Esophagus muscularis mucosa (tissue), 3 donors: Measurements from ENCODE around the gene RNFT2.

Source experiments
- CTCF ChIP-seq, 3 experiments: fragments of 200-600 bp in 2 of 3; fragments of 450-650 bp in 1 of 3; sonication (generic) in 2 of 3; IDR thresholded peaks; one replicate each; pipeline ENCODE4 v1.5.1; 2017 to 2019; ENCODE audit warnings: antibody characterized with exemption in 3 of 3, mild to moderate bottlenecking in 2 of 3, moderate library complexity in 1 of 3
- POLR2AphosphoS5 ChIP-seq, 2 donors: sonication (generic); formaldehyde crosslinking; IDR thresholded peaks; one replicate each; pipeline ENCODE4 v1.6.1; 2017; ENCODE audit warnings: antibody characterized with exemption in 2 of 2

DNA sequence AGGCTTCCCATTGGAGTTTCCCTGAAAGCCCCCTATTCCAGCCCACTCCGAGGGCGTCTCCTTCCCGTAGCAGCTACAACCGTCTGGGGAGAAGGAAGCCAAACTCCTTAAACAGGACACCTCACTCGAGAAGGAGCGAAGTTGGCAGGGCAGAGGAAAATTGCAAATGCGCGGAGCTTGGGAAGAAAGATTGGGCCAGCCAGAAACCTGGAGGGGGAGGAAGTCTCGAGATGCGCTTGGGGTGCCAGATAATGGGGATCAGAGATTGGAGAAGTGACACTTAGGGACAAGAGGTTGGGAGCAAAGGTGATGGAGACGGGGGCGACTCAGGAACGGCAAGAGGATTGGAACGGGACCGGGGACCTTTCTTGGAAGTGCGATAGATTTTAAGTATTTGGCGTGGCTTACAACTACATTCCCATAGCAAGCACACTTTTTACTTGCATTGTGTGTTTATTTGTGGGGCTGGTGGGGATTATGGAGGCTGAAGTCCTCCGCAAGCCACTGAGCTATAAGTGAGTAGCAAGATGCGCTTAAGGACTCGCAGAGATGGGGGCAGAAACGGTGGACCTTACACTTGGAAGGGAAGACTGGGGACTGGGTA, 142.2 kb downstream of the RNFT2 start:
- TF ChIP-seq CTCF (IDR thresholded peaks at IDR 0.05) (no peak), POLR2AphosphoS5 (IDR thresholded peaks at IDR 0.05) (no peak)
